Calu3 (cell line): ENCODE measurements around the gene SORT1. TPM values are rescaled to one million over a fixed set of nuclear protein-coding genes. Genes with fewer than 3 reads are reported as not detected.

Experiments used
- BruUV-seq: library from RNA; stranded (reverse); fragments of 400-500 nt; replicated peaks from 2 replicates; lab custom pipeline; 2021; lab: Mats Ljungman, UMichigan
- CTCF ChIA-PET: fragments of 300-600 bp; sonication (Branson Sonifier 250); formaldehyde crosslinking; loops from one replicate; lab custom pipeline; 2022; ENCODE audit warnings: antibody characterized with exemption; lab: Charles Lee
- DNase-seq: peaks from one replicate; pipeline ENCODE4 v3.0.0; 2022
- H3K27ac Mint-ChIP-seq: one replicate; pipeline ENCODE4 v1.8.0; 2022; ENCODE audit warnings: mixed read lengths; ENCODE audit not compliant: unreplicated experiment
- H3K27me3 Mint-ChIP-seq: one replicate; pipeline ENCODE4 v1.8.0; 2022; ENCODE audit warnings: mixed read lengths; ENCODE audit not compliant: unreplicated experiment
- H3K36me3 Mint-ChIP-seq: one replicate; pipeline ENCODE4 v1.8.0; 2022; ENCODE audit warnings: mild to moderate bottlenecking, moderate library complexity, mixed read lengths; ENCODE audit not compliant: insufficient read depth, unreplicated experiment
- H3K4me1 Mint-ChIP-seq: one replicate; pipeline ENCODE4 v1.8.0; 2022; ENCODE audit warnings: mild to moderate bottlenecking, low read depth, mixed read lengths; ENCODE audit not compliant: unreplicated experiment
- H3K4me3 Mint-ChIP-seq: one replicate; pipeline ENCODE4 v1.8.0; 2022; ENCODE audit warnings: mild to moderate bottlenecking, low read depth, moderate library complexity, mixed read lengths; ENCODE audit not compliant: unreplicated experiment
- H3K9me3 Mint-ChIP-seq: one replicate; pipeline ENCODE4 v1.8.0; 2022; ENCODE audit warnings: low read depth, mixed read lengths; ENCODE audit not compliant: unreplicated experiment
- intact Hi-C: fragments of 100-400 bp; cut with micrococcal nuclease; formaldehyde crosslinking; loops from one replicate; pipeline ENCODE4 v1.10.0; 2022; ENCODE audit not compliant: unreplicated experiment
- total RNA-seq: library from RNA; stranded (reverse); gene quantifications from 2 replicates; pipeline ENCODE4 v1.2.3, GENCODE V29; 2022
- TF ChIP-seq, protein P1 (sequence below): fragments of 200-600 bp; IDR thresholded peaks from one replicate; pipeline ENCODE4 v1.8.0; 2022; ENCODE audit warnings: antibody characterized with exemption; ENCODE audit not compliant: unreplicated experiment

SORT1 gene
- total RNA-seq, 1 experiment from 2014 or later = 68.2 TPM

GRCh38 chr1:109400035-109400655, 2.4 kb upstream of the SORT1 start:
- peaks cover 19% of the 10 kb centered on the region for H3K36me3 Mint-ChIP-seq
- no peak for DNase-seq
- BruUV-seq = no TSS peak
- H3K9me3 Mint-ChIP-seq = no peaks in the 10 kb centered on the region
- H3K27ac Mint-ChIP-seq = no peak overlapping the region
- intact Hi-C loops = no loop called here
- TF ChIP-seq, protein P1, sequence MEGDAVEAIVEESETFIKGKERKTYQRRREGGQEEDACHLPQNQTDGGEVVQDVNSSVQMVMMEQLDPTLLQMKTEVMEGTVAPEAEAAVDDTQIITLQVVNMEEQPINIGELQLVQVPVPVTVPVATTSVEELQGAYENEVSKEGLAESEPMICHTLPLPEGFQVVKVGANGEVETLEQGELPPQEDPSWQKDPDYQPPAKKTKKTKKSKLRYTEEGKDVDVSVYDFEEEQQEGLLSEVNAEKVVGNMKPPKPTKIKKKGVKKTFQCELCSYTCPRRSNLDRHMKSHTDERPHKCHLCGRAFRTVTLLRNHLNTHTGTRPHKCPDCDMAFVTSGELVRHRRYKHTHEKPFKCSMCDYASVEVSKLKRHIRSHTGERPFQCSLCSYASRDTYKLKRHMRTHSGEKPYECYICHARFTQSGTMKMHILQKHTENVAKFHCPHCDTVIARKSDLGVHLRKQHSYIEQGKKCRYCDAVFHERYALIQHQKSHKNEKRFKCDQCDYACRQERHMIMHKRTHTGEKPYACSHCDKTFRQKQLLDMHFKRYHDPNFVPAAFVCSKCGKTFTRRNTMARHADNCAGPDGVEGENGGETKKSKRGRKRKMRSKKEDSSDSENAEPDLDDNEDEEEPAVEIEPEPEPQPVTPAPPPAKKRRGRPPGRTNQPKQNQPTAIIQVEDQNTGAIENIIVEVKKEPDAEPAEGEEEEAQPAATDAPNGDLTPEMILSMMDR = no peak
- peaks cover 12% of the 10 kb centered on the region for H3K4me1 Mint-ChIP-seq
- no peak overlapping the region for H3K4me3 Mint-ChIP-seq
- CTCF ChIA-PET = interaction anchor here (0.5 kb wide), 1 partner anchor 182 kb away, joined by 3 read pairs; no protein-coding TSS in a partner anchor
- no peaks in the 10 kb centered on the region for H3K27me3 Mint-ChIP-seq

- H3K36me3 Mint-ChIP-seq = peaks cover 19% of the 10 kb centered on the region
- H3K4me3 Mint-ChIP-seq = no peak overlapping the region
- CTCF ChIA-PET = interaction anchor here (0.5 to 1.5 kb wide), 7 partner anchors 27 to 819 kb away, joined by 3 to 6 read pairs (median 4); no protein-coding TSS in a partner anchor
- H3K9me3 Mint-ChIP-seq = no peaks in the 10 kb centered on the region
- peaks cover 14% of the 10 kb centered on the region for H3K4me1 Mint-ChIP-seq
- TF ChIP-seq, protein P1 = peak; percentile 38
- no peaks in the 10 kb centered on the region for H3K27me3 Mint-ChIP-seq
- no TSS peak for BruUV-seq
- intact Hi-C loops = loop anchor here (1.0 to 10.0 kb wide), 3 partner anchors 123 to 205 kb away; no protein-coding TSS in a partner anchor
- peak; percentile 43 for DNase-seq
- no peak overlapping the region for H3K27ac Mint-ChIP-seq
Observed at GRCh38 chr1:109399326-109399957, 1.7 kb upstream of the SORT1 start.

DNA sequence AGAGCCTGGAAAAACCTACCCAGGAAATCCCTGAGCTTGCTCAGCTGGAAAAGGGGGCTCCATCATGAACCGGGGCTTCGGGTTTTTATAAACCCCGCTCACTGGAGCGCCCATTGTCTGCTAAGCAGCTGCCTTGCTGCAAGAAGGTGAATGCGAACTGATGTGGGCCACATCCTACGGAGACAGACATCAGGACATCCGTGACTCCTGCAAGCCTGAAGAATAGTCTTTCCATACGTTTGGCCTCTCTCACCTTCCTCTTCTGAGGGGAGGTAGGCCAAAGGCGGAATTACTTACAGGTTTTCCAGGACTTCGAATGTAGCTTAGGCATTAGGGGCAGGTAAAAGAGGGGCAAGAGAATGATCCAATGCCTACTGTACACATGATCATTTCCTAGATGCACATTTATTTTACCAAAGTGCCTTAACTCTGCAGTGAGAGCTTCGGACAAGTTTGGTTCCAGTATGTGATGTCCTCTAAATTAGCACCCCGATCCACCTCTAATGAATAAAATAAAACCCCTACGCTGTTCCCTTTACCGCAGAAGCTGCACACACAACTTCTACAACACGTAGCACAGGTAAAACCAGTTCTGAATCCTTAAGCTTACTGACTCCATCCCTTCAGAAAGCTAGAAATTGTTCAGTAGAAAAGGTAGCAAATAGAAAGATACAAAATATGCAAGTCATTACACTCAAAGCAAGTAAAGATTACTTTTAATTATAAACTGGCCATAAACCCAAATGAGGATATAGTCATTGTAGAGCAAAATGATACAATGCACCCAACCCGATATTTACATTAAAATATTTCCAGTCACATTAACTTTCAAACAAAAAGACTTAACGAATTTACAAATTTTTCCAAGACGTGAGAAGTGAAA, 866 bp upstream of the SORT1 start:
- TF ChIP-seq, protein P1 = no peak
- peaks cover 19% of the 10 kb centered on the region for H3K36me3 Mint-ChIP-seq
- H3K9me3 Mint-ChIP-seq = no peaks in the 10 kb centered on the region
- H3K4me1 Mint-ChIP-seq = peaks cover 23% of the 10 kb centered on the region
- CTCF ChIA-PET = interaction anchor here (0.6 to 1.5 kb wide), 9 partner anchors 26 to 818 kb away, joined by 3 to 6 read pairs (median 4); no protein-coding TSS in a partner anchor
- H3K27ac Mint-ChIP-seq = no peak overlapping the region
- peak; percentile 7 for DNase-seq
- no peaks in the 10 kb centered on the region for H3K27me3 Mint-ChIP-seq
- intact Hi-C loops = loop anchor here (1.0 to 10.0 kb wide), 3 partner anchors 122 to 204 kb away; no protein-coding TSS in a partner anchor
- H3K4me3 Mint-ChIP-seq = peak overlapping the region; percentile 78
- no TSS peak for BruUV-seq

DNA sequence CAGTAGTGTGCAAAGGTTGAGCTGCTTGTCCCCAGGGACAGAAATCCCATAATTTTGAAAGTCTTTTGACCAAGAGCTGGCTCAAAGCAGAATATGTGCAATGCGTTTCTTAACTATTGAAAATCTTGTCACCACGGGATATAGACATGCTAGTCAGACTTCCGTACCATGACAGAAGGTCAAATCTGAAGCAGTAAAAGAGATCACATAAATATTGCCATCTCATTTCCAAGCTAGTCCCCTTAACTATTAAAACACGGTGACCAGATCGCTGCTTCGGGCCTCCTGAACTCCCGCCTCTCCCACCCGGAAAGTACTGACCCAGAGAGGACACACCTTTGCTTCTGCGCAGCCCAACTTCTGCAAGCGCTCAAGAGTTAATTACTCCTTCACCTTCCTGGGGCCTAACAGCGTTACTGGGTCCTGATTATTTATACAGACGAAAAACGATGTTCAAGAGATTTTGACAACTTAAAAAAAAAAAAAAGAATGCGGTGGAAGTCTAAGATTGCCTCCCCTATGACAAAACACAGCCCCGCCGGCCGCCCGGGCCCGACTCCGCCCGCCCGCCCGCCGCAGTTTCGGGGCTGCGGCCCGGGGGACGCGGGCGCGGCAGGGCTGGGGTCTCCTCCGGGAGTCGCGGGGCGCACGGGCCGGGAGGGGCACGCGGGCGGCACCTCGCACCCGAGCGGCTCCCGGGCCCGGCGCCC, 692 bp downstream of the SORT1 start:
- Mint-ChIP-seq H3K27ac (no peak overlapping the region), H3K4me1 (peaks cover 36% of the 10 kb centered on the region), H3K9me3 (no peaks in the 10 kb centered on the region), H3K36me3 (peaks cover 17% of the 10 kb centered on the region), H3K4me3 (peak overlapping the region; percentile 78), H3K27me3 (no peaks in the 10 kb centered on the region)
- CTCF ChIA-PET = interaction anchor here (1.3 kb wide), 1 partner anchor 119 kb away, joined by 4 read pairs; no protein-coding TSS in a partner anchor
- intact Hi-C loops = loop anchor here (10.0 kb wide), 1 partner anchor 202 kb away; no protein-coding TSS in a partner anchor
- TF ChIP-seq, protein P1 = no peak
- DNase-seq = no peak
- BruUV-seq = TSS peak; percentile 42
